ENCODE measurements around the gene MACROD2.

DNA sequence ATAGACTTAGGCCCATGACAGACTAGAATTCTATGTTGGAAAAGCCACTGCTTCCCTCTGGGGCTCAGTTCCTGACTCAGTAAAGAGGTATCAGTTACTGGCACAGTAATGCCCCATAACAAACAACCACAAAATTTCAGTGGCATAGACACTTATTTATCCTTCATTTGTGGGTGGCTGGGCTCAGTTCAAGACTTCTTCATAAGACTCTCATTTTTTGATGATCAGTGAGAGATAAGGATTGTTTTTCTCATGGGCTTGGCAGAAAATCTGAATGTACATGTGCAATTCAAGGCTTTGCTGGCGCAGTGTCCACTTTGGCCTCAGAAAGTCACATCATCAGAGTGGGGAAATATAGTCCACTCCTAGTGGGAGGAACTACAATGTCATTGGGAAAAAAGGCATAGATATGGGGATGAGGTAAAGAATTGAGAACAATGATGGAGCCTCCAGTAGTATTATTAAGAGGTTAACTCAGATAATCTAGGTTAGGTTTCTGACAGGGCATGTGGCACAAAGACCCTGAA lies 726.7 kb downstream of the MACROD2 start:
- TF ChIP-seq, protein P1, sequence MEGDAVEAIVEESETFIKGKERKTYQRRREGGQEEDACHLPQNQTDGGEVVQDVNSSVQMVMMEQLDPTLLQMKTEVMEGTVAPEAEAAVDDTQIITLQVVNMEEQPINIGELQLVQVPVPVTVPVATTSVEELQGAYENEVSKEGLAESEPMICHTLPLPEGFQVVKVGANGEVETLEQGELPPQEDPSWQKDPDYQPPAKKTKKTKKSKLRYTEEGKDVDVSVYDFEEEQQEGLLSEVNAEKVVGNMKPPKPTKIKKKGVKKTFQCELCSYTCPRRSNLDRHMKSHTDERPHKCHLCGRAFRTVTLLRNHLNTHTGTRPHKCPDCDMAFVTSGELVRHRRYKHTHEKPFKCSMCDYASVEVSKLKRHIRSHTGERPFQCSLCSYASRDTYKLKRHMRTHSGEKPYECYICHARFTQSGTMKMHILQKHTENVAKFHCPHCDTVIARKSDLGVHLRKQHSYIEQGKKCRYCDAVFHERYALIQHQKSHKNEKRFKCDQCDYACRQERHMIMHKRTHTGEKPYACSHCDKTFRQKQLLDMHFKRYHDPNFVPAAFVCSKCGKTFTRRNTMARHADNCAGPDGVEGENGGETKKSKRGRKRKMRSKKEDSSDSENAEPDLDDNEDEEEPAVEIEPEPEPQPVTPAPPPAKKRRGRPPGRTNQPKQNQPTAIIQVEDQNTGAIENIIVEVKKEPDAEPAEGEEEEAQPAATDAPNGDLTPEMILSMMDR (IDR thresholded peaks at IDR 0.05; ENCODE audit: insufficient read depth, low read length, poor library complexity, severe bottlenecking), result no peak
- no peak for TF ChIP-seq EZH2phosphoT487 (conservative IDR thresholded peaks at IDR 0.05; ENCODE audit: low read length)
